HG03060 (cell line): ENCODE measurements around the gene SHC2.

ENCODE experiments used
- ATAC-seq: cut with Tn5 transposase; IDR thresholded peaks from one replicate; pipeline ENCODE4 v1.9.1; 2021; ENCODE audit warnings: low read depth, moderate number of reproducible peaks; ENCODE audit not compliant: unreplicated experiment

SHC2 gene

GRCh38 chr19:460877-461720, at the start of gene SHC2:
Gene SHC2, minus strand, starts transcription at chr19:461033. Its CDS starts 37 bp downstream, at chr19:460996.
- ATAC-seq = no peak

GRCh38 chr19:508204-509150, 47.6 kb upstream of the SHC2 start:
- ATAC-seq = no peak

DNA sequence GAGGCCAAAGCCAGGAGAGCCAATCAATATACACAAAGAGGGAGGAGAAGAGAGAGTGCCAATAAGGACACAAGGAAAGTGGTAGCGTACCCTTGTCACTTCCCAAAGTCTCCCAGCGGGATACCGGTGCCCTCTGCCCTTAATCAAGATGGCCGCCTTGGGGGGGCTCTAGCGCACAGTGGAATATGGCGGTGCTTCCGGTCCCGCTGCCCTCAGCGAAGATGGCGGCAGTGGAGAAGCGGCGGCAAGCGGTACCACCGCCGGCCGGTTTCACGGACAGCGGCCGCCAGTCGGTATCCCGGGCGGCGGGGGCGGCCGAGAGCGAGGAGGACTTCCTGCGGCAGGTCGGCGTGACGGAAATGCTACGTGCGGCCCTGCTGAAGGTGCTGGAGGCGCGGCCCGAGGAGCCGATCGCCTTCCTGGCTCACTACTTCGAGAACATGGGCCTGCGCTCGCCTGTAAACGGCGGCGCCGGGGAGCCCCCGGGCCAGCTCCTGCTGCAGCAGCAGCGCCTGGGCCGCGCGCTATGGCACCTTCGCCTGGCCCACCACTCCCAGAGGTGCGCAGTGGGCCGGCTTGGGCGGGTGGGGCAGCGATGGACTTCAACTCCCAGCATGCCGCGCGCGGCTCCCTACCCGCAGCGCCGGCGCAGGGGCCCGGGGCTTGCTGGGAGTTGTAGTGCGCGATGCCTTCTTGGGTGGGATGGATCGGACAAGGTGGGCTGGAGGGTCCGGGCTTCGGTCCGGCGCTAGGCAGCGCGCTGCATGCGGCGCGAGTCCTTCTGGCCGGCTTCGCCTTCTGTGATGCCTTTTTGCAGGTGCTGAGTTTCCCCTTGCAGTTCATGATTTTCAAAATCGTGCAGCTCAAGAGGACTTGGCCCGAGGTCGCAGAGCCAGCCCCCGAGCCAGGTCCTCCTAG, 46.7 kb upstream of the SHC2 start, which contains the start of gene TPGS1:
TSS of gene TPGS1 (plus strand) at position 212 of the 918 bp plus-strand sequence. CDS start at position 222, 10 bp downstream.
- peak; percentile 29 for ATAC-seq

DNA sequence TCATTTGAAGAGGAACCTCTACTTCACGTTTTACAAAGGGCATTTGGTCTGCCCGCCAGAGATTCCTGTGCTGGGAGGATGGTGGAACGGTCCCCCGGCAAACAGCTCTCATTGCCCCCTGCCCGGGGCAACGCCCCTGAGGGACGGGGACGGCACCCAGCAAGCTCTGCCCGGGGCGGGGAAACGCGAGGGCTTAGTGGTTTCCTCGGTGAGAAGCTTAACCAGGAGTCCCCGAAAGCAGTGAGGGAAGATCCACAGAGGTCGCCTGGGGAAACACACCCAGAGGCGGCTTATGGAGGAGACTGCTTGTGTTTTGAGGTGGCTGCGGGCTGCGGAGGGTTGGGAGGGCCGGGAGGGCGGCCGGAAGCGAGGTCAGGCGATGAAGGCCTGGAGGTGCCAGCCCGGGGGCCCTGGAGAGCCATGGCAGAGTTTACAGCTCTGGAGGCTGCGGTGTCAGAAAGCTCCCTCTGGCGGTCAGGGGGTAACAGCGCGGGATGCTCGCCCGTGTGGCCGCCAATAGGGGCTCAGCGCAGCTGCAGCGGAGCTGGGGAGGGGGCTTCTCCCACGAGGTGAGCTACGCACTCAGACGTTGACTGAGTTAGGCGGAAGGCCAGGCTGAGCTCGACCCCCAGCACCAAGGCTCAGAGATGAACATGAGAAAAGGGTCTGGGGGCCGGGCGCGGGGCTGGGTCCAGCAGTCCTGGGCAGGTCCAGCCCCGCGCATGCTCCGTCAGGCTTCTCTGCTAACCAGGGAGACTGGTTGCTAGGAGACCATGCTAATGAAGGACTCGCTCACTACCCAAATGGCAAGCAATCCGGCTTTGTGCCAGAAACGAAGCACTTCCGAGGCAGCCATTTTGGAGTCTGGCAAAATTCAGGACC, 45.8 kb upstream of the SHC2 start:
- ATAC-seq = peak; percentile 74

- no peak for ATAC-seq
Measured at GRCh38 chr19:504616-505015, 43.8 kb upstream of the SHC2 start.

GRCh38 chr19:501646-502045, 40.8 kb upstream of the SHC2 start:
- no peak for ATAC-seq

DNA sequence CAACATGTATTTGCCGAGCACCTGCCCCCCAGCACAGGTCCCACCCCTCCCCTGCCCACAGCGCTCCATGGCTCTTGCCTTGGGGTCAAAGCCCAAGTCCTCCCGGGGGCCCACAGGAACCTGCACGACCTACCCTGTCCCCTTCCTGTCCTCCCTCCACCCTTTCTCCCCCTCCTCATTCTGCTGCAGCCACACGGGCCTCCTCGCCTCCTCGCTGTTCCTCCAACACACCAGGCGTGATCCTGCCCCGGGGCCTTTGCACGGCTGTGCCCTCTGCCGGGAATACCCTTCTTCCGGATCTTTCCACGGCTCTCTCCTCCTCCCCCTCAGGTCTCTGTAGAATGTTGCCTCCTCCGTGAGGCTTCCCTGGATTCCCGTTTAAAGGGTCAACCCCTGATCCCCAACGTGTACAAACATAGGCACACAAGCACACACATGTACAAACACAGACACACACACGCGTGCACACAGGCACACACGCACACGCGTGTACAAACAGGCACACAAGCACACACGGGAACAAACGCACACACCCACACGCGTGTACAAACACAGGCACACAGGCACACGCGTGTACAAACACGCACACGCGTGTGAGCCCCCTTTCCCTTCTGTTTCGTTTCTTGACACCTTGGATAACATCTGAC, 38.3 kb upstream of the SHC2 start:
- no peak for ATAC-seq

- no peak for ATAC-seq
Measured at GRCh38 chr19:498511-498891, 37.7 kb upstream of the SHC2 start.

GRCh38 chr19:497869-498510, 37.2 kb upstream of the SHC2 start:
- ATAC-seq = no peak

DNA sequence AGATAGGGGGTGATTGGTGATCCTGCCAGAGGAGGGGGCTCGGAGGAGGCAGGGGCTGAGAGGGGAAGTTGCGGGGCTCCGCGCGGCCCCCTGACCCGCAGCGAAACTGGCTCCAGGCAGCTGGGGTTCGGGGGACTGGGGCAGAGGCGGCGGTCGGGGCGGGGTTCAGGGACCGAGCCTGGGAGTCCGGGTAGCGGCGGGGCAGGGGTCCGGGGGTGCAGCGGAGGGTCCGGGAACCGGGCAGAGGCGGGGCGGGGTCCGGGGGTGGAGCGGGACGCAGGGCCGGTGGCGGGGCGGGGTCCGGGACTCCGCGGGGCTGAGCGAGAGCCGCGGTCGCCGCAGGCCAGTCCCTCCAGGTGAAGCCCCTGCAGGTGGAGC, 36.6 kb upstream of the SHC2 start:
- ATAC-seq = no peak

DNA sequence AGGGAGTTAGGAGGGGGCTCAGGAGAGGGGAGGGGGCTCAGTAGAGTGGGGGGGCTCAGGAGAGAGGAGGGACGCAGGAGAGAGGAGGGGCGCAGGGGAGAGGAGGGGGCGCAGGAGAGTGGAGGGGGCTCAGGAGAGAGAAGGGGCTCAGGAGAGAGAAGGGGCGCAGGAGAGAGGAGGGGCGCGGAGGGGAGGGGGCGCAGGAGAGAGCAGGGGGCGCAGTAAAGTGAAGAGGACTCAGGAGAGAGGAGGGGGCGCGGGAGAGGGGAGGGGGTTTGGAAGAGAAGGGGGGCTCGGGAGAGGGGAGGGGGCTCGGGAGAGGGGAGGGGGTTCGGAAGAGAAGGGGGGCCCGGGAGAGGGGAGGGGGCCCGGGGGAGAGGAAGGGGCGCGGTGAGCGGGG, 36.2 kb upstream of the SHC2 start:
- no peak for ATAC-seq

GRCh38 chr19:496112-496665, 35.4 kb upstream of the SHC2 start, which contains the start of gene MADCAM1:
Gene MADCAM1, plus strand, starts transcription at chr19:496486. Its CDS starts 14 bp downstream, at chr19:496500.
- no peak for ATAC-seq

DNA sequence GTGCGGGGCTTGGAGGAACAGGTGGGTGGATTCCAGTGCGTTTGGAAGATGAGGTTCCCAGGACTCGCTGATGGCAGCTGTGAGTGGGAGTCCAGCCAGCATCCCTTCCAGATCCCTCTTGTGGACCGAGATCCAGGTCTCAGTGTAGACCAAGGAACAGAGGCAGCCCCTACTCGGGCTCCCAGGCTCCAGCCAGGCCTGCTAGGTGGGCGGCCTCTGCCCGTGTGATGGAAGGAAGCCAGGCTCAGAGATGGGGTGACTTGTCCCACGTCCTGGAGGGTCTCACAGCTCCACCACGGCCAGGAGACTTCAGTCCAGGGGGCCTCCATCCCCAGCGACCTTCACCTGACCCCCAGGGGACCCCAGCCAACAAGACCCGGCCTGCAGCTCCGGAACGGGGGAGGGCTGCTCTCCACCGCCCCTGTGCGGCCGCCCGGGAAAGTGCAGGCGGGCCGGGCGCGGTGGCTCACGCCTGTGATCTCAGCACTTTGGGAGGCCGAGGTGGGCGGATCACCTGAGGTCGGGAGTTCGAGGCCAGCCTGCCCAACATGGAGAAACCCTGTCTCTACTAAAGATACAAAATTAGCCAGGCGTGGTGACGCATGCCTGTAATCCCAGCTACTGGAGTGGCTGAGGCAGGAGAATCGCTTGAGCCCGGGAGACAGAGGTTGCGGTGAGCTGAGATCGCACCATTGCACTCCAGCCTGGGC, 34.7 kb upstream of the SHC2 start:
- no peak for ATAC-seq

- no peak for ATAC-seq
Measured at GRCh38 chr19:495081-495401, 34.2 kb upstream of the SHC2 start.

DNA sequence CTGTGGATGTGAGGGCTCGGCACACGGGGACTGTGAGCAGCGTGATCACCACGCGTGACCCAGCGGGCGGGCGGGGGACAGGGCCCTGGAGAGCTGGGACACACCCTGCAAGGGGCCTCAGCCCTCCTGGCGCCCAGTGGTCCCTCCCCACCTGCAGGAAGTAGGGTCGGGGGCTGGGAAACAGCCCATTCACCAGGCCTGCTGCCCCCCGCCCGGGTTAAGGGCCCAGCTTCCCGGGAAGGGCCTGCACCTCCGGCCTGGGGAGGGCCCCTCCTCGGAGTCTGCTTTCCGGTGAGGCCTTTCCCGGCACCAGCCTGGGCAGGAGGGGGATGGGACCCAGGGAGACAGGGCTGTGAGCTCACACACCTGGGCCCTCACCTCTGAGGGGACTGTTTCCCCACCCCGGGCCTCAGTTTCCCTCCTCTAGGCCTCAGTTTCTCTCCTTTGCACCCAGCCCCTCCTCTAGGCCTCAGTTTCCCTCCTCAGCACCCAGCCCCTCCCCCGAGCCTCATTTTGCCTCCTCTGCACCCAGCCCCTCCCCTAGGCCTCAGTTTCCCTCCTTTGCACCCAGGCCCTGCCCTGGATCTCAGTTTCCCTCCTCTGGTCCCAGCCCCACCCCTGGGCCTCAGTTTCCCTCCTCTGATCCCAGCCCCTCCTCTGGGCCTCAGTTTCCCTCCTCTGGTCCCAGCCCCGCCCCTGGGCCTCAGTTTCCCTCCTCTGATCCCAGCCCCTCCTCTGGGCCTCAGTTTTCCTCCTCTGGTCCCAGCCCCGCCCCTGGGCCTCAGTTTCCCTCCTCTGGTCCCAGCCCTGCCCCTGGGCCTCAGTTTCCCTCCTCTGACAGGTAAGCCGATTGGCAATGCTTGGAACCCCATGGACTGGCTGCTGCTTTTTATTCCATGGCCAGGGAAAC, 33.6 kb upstream of the SHC2 start:
- ATAC-seq = no peak

GRCh38 chr19:493391-494170, 32.7 kb upstream of the SHC2 start:
- ATAC-seq = no peak
